HEK293 (cell line): ENCODE data around the gene RPL29.

Experiments used
- HOXD13 ChIP-seq: sonication (generic); formaldehyde crosslinking; IDR thresholded peaks from 2 replicates; pipeline ENCODE4 v1.8.0; 2022; ENCODE audit warnings: missing genetic modification reagents, borderline replicate concordance
- KLF8 ChIP-seq: fragments of 450-650 bp; formaldehyde crosslinking; IDR thresholded peaks from 2 replicates; pipeline ENCODE4 v1.5.1; 2016; ENCODE audit warnings: missing biosample characterization, missing genetic modification characterization
- MZF1 ChIP-seq: fragments of 450-650 bp; formaldehyde crosslinking; IDR thresholded peaks from 2 replicates; pipeline ENCODE4 v1.5.1; 2017; ENCODE audit warnings: missing biosample characterization, missing genetic modification characterization, borderline replicate concordance
- SALL2 ChIP-seq: fragments of 450-650 bp; formaldehyde crosslinking; IDR thresholded peaks from 2 replicates; pipeline ENCODE4 v1.5.0; 2017; ENCODE audit warnings: missing biosample characterization, mild to moderate bottlenecking, missing genetic modification characterization, borderline replicate concordance
- SETDB1 ChIP-seq: IDR thresholded peaks from one replicate; pipeline ENCODE4 v1.6.1; 2017; ENCODE audit warnings: mild to moderate bottlenecking, low read length, moderate library complexity, mixed read lengths; ENCODE audit not compliant: insufficient read length
- SP2 ChIP-seq: fragments of 450-650 bp; formaldehyde crosslinking; IDR thresholded peaks from 2 replicates; pipeline ENCODE4 v1.5.1; 2016; ENCODE audit warnings: missing biosample characterization, missing genetic modification characterization
- TRIM28 ChIP-seq: IDR thresholded peaks from 2 replicates; pipeline ENCODE4 v1.6.1; 2011; ENCODE audit warnings: low read length, control low read depth, borderline replicate concordance
- ZBTB7A ChIP-seq: fragments of 450-650 bp; formaldehyde crosslinking; IDR thresholded peaks from 2 replicates; pipeline ENCODE4 v1.5.1; 2016; ENCODE audit warnings: low read depth, missing biosample characterization, missing genetic modification characterization
- ZIC2 ChIP-seq: fragments of 450-650 bp; formaldehyde crosslinking; IDR thresholded peaks from 2 replicates; pipeline ENCODE4 v1.5.1; 2016; ENCODE audit warnings: missing biosample characterization, missing genetic modification characterization
- ZNF10 ChIP-seq: fragments of 450-650 bp; formaldehyde crosslinking; IDR thresholded peaks from 2 replicates; pipeline ENCODE4 v1.5.1; 2017; ENCODE audit warnings: missing biosample characterization, missing genetic modification characterization
- ZNF223 ChIP-seq: fragments of 450-650 bp; formaldehyde crosslinking; IDR thresholded peaks from 2 replicates; pipeline ENCODE4 v1.5.1; 2016; ENCODE audit warnings: missing biosample characterization, missing genetic modification characterization
- ZNF335 ChIP-seq: fragments of 450-650 bp; formaldehyde crosslinking; conservative IDR thresholded peaks from 2 replicates; pipeline ENCODE4 v1.5.1; 2016; ENCODE audit warnings: missing biosample characterization, missing genetic modification characterization
- ZNF341 ChIP-seq: fragments of 450-650 bp; formaldehyde crosslinking; IDR thresholded peaks from 2 replicates; pipeline ENCODE4; 2016; ENCODE audit warnings: low read depth, missing biosample characterization, missing genetic modification characterization
- ZNF391 ChIP-seq: fragments of 450-650 bp; formaldehyde crosslinking; IDR thresholded peaks from 2 replicates; pipeline ENCODE4 v1.5.1; 2016; ENCODE audit warnings: low read depth, missing biosample characterization, missing genetic modification characterization, borderline replicate concordance
- ZNF521 ChIP-seq: fragments of 450-650 bp; formaldehyde crosslinking; IDR thresholded peaks from 2 replicates; pipeline ENCODE4 v1.5.1; 2017; ENCODE audit warnings: missing biosample characterization, mild to moderate bottlenecking, missing genetic modification characterization
- ZNF600 ChIP-seq: fragments of 450-650 bp; formaldehyde crosslinking; IDR thresholded peaks from 2 replicates; pipeline ENCODE4 v1.5.1; 2016; ENCODE audit warnings: missing biosample characterization, missing genetic modification characterization
- ZNF792 ChIP-seq: fragments of 450-650 bp; formaldehyde crosslinking; IDR thresholded peaks from 2 replicates; pipeline ENCODE4 v1.5.1; 2016; ENCODE audit warnings: missing biosample characterization, missing genetic modification characterization
- TF ChIP-seq, protein P1 (sequence below): fragments of 450-650 bp; formaldehyde crosslinking; optimal IDR thresholded peaks from 2 replicates; pipeline ENCODE3; 2016; ENCODE audit warnings: missing biosample characterization, mild to moderate bottlenecking, missing genetic modification characterization
- TF ChIP-seq, protein P2 (sequence below): fragments of 450-650 bp; formaldehyde crosslinking; IDR thresholded peaks from 2 replicates; pipeline ENCODE4 v1.5.1; 2016; ENCODE audit warnings: missing biosample characterization, missing genetic modification characterization
- TF ChIP-seq, protein P3 (sequence below): sonication (generic); formaldehyde crosslinking; IDR thresholded peaks from 2 replicates; pipeline ENCODE4 v1.8.1; 2022; ENCODE audit warnings: mild to moderate bottlenecking, moderate library complexity, missing genetic modification reagents
- TF ChIP-seq, protein P4 (sequence below): IDR thresholded peaks from 2 replicates; pipeline ENCODE4 v1.6.1; 2011; ENCODE audit warnings: mild to moderate bottlenecking, low read depth, low read length, borderline replicate concordance
- TF ChIP-seq, protein P5 (sequence below): fragments of 450-650 bp; formaldehyde crosslinking; IDR thresholded peaks from 2 replicates; pipeline ENCODE4 v1.5.1; 2016; ENCODE audit warnings: missing biosample characterization, missing genetic modification characterization, borderline replicate concordance
- TF ChIP-seq, protein P6 (sequence below): fragments of 450-650 bp; formaldehyde crosslinking; IDR thresholded peaks from 2 replicates; pipeline ENCODE4 v1.5.1; 2016; ENCODE audit warnings: missing biosample characterization, missing genetic modification characterization, low read depth
- TF ChIP-seq, protein P7 (sequence below): fragments of 450-650 bp; formaldehyde crosslinking; IDR thresholded peaks from 2 replicates; pipeline ENCODE4 v1.5.1; 2016; ENCODE audit warnings: missing biosample characterization, missing genetic modification characterization
- TF ChIP-seq, protein P8 (sequence below): fragments of 450-650 bp; formaldehyde crosslinking; IDR thresholded peaks from 2 replicates; pipeline ENCODE4 v1.5.1; 2017; ENCODE audit warnings: missing biosample characterization, missing genetic modification characterization

Gene RPL29

DNA sequence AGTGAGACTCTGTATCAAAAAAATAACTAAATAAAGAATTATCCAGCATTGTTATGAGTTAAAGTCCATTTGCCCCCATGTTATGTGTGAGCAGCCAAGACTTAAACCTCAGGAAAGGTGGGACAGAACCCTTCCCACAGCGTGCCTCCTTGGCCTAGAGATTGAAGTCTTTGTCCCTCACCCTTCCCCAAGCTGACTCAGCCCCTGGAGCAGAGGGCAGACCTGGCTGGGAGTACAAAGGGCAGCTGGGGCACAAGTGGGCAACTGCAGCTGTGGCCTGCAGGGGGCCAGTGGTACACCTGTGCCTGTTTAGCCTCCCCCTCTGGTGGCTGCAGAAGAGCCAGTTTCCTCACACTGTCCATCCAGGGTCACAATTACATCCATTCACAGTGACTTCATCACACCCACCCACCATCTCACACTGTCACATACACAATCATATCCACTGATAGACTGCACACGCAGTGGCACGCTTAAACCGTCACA lies 13.3 kb downstream of the RPL29 start (continued):
- TF ChIP-seq ZIC2, result no peak
- TF ChIP-seq, protein P1, sequence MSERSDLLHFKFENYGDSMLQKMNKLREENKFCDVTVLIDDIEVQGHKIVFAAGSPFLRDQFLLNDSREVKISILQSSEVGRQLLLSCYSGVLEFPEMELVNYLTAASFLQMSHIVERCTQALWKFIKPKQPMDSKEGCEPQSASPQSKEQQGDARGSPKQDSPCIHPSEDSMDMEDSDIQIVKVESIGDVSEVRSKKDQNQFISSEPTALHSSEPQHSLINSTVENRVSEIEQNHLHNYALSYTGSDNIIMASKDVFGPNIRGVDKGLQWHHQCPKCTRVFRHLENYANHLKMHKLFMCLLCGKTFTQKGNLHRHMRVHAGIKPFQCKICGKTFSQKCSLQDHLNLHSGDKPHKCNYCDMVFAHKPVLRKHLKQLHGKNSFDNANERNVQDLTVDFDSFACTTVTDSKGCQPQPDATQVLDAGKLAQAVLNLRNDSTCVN, result no peak
- TF ChIP-seq, protein P2, sequence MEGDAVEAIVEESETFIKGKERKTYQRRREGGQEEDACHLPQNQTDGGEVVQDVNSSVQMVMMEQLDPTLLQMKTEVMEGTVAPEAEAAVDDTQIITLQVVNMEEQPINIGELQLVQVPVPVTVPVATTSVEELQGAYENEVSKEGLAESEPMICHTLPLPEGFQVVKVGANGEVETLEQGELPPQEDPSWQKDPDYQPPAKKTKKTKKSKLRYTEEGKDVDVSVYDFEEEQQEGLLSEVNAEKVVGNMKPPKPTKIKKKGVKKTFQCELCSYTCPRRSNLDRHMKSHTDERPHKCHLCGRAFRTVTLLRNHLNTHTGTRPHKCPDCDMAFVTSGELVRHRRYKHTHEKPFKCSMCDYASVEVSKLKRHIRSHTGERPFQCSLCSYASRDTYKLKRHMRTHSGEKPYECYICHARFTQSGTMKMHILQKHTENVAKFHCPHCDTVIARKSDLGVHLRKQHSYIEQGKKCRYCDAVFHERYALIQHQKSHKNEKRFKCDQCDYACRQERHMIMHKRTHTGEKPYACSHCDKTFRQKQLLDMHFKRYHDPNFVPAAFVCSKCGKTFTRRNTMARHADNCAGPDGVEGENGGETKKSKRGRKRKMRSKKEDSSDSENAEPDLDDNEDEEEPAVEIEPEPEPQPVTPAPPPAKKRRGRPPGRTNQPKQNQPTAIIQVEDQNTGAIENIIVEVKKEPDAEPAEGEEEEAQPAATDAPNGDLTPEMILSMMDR (tag by site-specific recombination), result peak; percentile 94
- no peak for TF ChIP-seq ZNF391 (tag by site-specific recombination)
- TF ChIP-seq, protein P3, sequence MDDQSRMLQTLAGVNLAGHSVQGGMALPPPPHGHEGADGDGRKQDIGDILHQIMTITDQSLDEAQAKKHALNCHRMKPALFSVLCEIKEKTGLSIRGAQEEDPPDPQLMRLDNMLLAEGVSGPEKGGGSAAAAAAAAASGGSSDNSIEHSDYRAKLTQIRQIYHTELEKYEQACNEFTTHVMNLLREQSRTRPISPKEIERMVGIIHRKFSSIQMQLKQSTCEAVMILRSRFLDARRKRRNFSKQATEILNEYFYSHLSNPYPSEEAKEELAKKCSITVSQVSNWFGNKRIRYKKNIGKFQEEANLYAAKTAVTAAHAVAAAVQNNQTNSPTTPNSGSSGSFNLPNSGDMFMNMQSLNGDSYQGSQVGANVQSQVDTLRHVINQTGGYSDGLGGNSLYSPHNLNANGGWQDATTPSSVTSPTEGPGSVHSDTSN (CRISPR knock-in tag), result no peak
- TF ChIP-seq, protein P4, sequence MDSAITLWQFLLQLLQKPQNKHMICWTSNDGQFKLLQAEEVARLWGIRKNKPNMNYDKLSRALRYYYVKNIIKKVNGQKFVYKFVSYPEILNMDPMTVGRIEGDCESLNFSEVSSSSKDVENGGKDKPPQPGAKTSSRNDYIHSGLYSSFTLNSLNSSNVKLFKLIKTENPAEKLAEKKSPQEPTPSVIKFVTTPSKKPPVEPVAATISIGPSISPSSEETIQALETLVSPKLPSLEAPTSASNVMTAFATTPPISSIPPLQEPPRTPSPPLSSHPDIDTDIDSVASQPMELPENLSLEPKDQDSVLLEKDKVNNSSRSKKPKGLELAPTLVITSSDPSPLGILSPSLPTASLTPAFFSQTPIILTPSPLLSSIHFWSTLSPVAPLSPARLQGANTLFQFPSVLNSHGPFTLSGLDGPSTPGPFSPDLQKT, result no peak
- no peak for TF ChIP-seq ZBTB7A (tag by site-specific recombination)
- TF ChIP-seq ZNF792, result no peak
- peak; percentile 75; the same call in 1 of the 2 replicates for TF ChIP-seq ZNF600
- TF ChIP-seq, protein P5, sequence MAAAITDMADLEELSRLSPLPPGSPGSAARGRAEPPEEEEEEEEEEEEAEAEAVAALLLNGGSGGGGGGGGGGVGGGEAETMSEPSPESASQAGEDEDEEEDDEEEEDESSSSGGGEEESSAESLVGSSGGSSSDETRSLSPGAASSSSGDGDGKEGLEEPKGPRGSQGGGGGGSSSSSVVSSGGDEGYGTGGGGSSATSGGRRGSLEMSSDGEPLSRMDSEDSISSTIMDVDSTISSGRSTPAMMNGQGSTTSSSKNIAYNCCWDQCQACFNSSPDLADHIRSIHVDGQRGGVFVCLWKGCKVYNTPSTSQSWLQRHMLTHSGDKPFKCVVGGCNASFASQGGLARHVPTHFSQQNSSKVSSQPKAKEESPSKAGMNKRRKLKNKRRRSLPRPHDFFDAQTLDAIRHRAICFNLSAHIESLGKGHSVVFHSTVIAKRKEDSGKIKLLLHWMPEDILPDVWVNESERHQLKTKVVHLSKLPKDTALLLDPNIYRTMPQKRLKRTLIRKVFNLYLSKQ (tag by site-specific recombination), result no peak
- peak; percentile 76 for TF ChIP-seq ZNF335
- no peak for TF ChIP-seq KLF8 (tag by site-specific recombination)
- TF ChIP-seq SETDB1, result no peak
- TF ChIP-seq ZNF10 (tag by site-specific recombination), result no peak
- TF ChIP-seq TRIM28, result peak; percentile 51; the same call in 1 of the 2 replicates
- no peak for TF ChIP-seq SALL2 (tag by site-specific recombination)
- TF ChIP-seq, protein P6, sequence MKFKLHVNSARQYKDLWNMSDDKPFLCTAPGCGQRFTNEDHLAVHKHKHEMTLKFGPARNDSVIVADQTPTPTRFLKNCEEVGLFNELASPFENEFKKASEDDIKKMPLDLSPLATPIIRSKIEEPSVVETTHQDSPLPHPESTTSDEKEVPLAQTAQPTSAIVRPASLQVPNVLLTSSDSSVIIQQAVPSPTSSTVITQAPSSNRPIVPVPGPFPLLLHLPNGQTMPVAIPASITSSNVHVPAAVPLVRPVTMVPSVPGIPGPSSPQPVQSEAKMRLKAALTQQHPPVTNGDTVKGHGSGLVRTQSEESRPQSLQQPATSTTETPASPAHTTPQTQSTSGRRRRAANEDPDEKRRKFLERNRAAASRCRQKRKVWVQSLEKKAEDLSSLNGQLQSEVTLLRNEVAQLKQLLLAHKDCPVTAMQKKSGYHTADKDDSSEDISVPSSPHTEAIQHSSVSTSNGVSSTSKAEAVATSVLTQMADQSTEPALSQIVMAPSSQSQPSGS (tag by site-specific recombination), result no peak
- no peak for TF ChIP-seq ZNF223 (tag by site-specific recombination)
- no peak for TF ChIP-seq ZNF521 (tag by site-specific recombination)
- TF ChIP-seq, protein P7, sequence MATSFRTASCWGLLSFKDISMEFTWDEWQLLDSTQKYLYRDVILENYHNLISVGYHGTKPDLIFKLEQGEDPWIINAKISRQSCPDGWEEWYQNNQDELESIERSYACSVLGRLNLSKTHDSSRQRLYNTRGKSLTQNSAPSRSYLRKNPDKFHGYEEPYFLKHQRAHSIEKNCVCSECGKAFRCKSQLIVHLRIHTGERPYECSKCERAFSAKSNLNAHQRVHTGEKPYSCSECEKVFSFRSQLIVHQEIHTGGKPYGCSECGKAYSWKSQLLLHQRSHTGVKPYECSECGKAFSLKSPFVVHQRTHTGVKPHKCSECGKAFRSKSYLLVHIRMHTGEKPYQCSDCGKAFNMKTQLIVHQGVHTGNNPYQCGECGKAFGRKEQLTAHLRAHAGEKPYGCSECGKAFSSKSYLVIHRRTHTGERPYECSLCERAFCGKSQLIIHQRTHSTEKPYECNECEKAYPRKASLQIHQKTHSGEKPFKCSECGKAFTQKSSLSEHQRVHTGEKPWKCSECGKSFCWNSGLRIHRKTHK, result no peak
- TF ChIP-seq HOXD13 (CRISPR knock-in tag), result no peak
- no peak for TF ChIP-seq SP2 (tag by site-specific recombination)
- peak; percentile 47 for TF ChIP-seq ZNF341
- no peak for TF ChIP-seq MZF1 (tag by site-specific recombination)
- TF ChIP-seq, protein P8, sequence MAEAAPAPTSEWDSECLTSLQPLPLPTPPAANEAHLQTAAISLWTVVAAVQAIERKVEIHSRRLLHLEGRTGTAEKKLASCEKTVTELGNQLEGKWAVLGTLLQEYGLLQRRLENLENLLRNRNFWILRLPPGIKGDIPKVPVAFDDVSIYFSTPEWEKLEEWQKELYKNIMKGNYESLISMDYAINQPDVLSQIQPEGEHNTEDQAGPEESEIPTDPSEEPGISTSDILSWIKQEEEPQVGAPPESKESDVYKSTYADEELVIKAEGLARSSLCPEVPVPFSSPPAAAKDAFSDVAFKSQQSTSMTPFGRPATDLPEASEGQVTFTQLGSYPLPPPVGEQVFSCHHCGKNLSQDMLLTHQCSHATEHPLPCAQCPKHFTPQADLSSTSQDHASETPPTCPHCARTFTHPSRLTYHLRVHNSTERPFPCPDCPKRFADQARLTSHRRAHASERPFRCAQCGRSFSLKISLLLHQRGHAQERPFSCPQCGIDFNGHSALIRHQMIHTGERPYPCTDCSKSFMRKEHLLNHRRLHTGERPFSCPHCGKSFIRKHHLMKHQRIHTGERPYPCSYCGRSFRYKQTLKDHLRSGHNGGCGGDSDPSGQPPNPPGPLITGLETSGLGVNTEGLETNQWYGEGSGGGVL (tag by site-specific recombination), result 0 out of 2 replicates have a peak, but pooled peaks have one; percentile 7
